Ovary (tissue), 3 donors: ENCODE results near the gene EXOC6B.
"Not testable (repeated sequence)": the region's sequence is repeated elsewhere in the genome, so short reads cannot be mapped to it uniquely, and the experiment has no call there.

Source experiments
- EP300 ChIP-seq: sonication (generic); formaldehyde crosslinking; IDR thresholded peaks from one replicate; pipeline ENCODE4 v1.6.1; 2017; ENCODE audit warnings: antibody characterized with exemption
- TF ChIP-seq, protein P1 (sequence below), 3 donors: fragments of 450-650 bp in 2 of 3; fragments of 200-600 bp in 1 of 3; IDR thresholded peaks; one replicate each; pipeline versions ENCODE4 v1.5.1 to v1.8.0; 2016 to 2022; ENCODE audit warnings: antibody characterized with exemption in 3 of 3, mild to moderate bottlenecking in 1 of 3
- donor health status: DM: no; HTN: no; CAD: no.

DNA sequence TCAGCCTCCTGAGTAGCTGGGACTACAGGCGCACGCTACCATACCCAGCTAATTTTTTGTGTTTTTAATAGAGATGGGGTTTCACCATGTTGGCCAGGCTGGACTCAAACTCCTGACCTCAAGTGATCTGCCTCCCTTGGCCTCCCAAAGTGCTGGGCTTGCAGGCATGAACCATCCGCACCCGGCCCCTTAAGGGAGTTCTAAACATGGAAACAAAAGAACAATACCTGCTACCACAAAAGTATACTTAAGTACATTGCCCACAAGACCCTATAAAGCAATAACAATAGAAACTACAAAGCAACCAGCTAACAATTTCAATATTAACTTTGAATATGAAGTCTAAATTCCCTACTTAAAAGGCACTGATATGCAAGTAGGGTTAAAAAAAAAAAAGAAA lies 242.0 kb downstream of the EXOC6B start:
- TF ChIP-seq, protein P1, sequence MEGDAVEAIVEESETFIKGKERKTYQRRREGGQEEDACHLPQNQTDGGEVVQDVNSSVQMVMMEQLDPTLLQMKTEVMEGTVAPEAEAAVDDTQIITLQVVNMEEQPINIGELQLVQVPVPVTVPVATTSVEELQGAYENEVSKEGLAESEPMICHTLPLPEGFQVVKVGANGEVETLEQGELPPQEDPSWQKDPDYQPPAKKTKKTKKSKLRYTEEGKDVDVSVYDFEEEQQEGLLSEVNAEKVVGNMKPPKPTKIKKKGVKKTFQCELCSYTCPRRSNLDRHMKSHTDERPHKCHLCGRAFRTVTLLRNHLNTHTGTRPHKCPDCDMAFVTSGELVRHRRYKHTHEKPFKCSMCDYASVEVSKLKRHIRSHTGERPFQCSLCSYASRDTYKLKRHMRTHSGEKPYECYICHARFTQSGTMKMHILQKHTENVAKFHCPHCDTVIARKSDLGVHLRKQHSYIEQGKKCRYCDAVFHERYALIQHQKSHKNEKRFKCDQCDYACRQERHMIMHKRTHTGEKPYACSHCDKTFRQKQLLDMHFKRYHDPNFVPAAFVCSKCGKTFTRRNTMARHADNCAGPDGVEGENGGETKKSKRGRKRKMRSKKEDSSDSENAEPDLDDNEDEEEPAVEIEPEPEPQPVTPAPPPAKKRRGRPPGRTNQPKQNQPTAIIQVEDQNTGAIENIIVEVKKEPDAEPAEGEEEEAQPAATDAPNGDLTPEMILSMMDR (IDR thresholded peaks at IDR 0.05): not testable (repeated sequence)
- not testable (repeated sequence) for TF ChIP-seq EP300
